GM12878 (cell line): ENCODE data around the gene TFCP2. TPM values are rescaled to one million over a fixed set of nuclear protein-coding genes. Genes with fewer than 3 reads are reported as not detected.

ENCODE experiments used
- ATAC-seq: fragments of 200-7000 bp; cut with Tn5 transposase; 3 replicates; pipeline ENCODE4 v1.9.1; 2020; ENCODE audit warnings: mild to moderate bottlenecking, moderate library complexity
- BruUV-seq: library from RNA; stranded (reverse); fragments of 400-500 nt; replicated peaks from 2 replicates; lab custom pipeline; 2021; lab: Mats Ljungman, UMichigan
- CTCF ChIA-PET: fragments of 300-600 bp; sonication (Branson Sonifier 250); formaldehyde crosslinking; extraction: SDS; loops from one replicate; lab custom pipeline; 2021; ENCODE audit warnings: inconsistent platforms; lab: Yijun Ruan, JAX
- POLR2A ChIA-PET: fragments of 350-600 bp; formaldehyde crosslinking; extraction: SDS; loops from one replicate; lab custom pipeline; 2021; ENCODE audit warnings: inconsistent platforms; lab: Charles Lee
- RAD21 ChIA-PET: fragments of 300-600 bp; sonication (Branson Sonifier 250); formaldehyde crosslinking; loops from one replicate; lab custom pipeline; 2023; ENCODE audit warnings: antibody characterized with exemption; ENCODE audit not compliant: unreplicated experiment; lab: Charles Lee
- SMC1A ChIA-PET: fragments of 300-600 bp; sonication (Branson Sonifier 250); formaldehyde crosslinking; loops from one replicate; lab custom pipeline; 2023; ENCODE audit not compliant: unreplicated experiment, uncharacterized antibody; lab: Charles Lee
- DNase-seq: peaks from one replicate; pipeline ENCODE4 v3.0.0-alpha.2; 2011; ENCODE audit warnings: low read depth, low spot score
- FAIRE-seq: peaks from 3 replicates; lab custom pipeline; 2011; peaks lifted over from hg19 to GRCh38; lab: Jason Lieb, UNC
- H2AFZ ChIP-seq: 2 replicates; pipeline ENCODE4 v1.6.0; 2011; ENCODE audit warnings: low read depth, low read length, control low read depth; ENCODE audit not compliant: control insufficient read depth
- H3K27ac ChIP-seq: 2 replicates; pipeline ENCODE4 v1.5.1; 2011; ENCODE audit warnings: control low read depth; ENCODE audit not compliant: control insufficient read depth, insufficient read depth
- H3K27me3 ChIP-seq, 2 experiments: replicated peaks in 1 of 2; 2 replicates each; pipeline versions ENCODE4 v1.6.0 to v1.6.1; 2011; ENCODE audit warnings: low read length in 1 of 2; ENCODE audit not compliant: control insufficient read depth in 2 of 2, insufficient read depth in 2 of 2
- H3K36me3 ChIP-seq, 2 experiments: 2 replicates each; pipeline ENCODE4 v1.5.1; 2011; ENCODE audit warnings: low read length in 1 of 2; ENCODE audit not compliant: control insufficient read depth in 2 of 2, insufficient read depth in 2 of 2
- H3K4me1 ChIP-seq: 2 replicates; pipeline ENCODE4 v1.6.1; 2011; ENCODE audit warnings: mild to moderate bottlenecking, low read length, moderate library complexity, mixed read lengths; ENCODE audit not compliant: control insufficient read depth, insufficient read depth
- H3K4me2 ChIP-seq: 2 replicates; pipeline ENCODE4 v1.6.0; 2011; ENCODE audit warnings: control low read depth; ENCODE audit not compliant: control insufficient read depth, insufficient read depth
- H3K4me3 ChIP-seq: fragments of 200-600 bp; sonication (generic); 2 replicates; pipeline ENCODE4 v1.5.1; 2016
- H3K79me2 ChIP-seq: 2 replicates; pipeline ENCODE4 v1.6.0; 2011; ENCODE audit warnings: low read length; ENCODE audit not compliant: control insufficient read depth, insufficient read depth
- H3K9ac ChIP-seq: 2 replicates; pipeline ENCODE4 v1.8.0; 2011; ENCODE audit warnings: low read length, control low read depth, mixed read lengths; ENCODE audit not compliant: control insufficient read depth, insufficient read depth
- H3K9me3 ChIP-seq: replicated peaks from 3 replicates; pipeline ENCODE4 v1.5.1; 2011; ENCODE audit warnings: mild to moderate bottlenecking, low read length; ENCODE audit not compliant: control insufficient read depth, insufficient read depth
- H4K20me1 ChIP-seq: 2 replicates; pipeline ENCODE4 v1.6.0; 2011; ENCODE audit not compliant: control insufficient read depth, insufficient read depth
- ATF3 ChIP-seq: IDR thresholded peaks from 2 replicates; pipeline ENCODE4 v1.6.1; 2011; ENCODE audit warnings: low read depth, mild to moderate bottlenecking, low read length, moderate library complexity, borderline replicate concordance; ENCODE audit errors: extremely low read depth
- CEBPZ ChIP-seq: fragments of 150-350 bp; IDR thresholded peaks from 2 replicates; pipeline ENCODE4 v1.6.1; 2016; ENCODE audit warnings: low read depth, low read length
- CREB1 ChIP-seq: IDR thresholded peaks from 2 replicates; pipeline ENCODE4 v1.6.1; 2012; ENCODE audit warnings: low read depth, mild to moderate bottlenecking, inconsistent platforms
- E2F8 ChIP-seq: fragments of 450-650 bp; IDR thresholded peaks from 2 replicates; pipeline ENCODE4 v1.6.1; 2018; ENCODE audit warnings: mild to moderate bottlenecking, low read depth, moderate library complexity; ENCODE audit not compliant: partially characterized antibody
- EP300 ChIP-seq, 2 experiments: fragments of 150-350 bp in 1 of 2; IDR thresholded peaks; 2 replicates each; pipeline ENCODE4 v1.6.1; 2011 to 2012; ENCODE audit warnings: low read depth in 2 of 2, low read length in 2 of 2, borderline replicate concordance in 1 of 2, improper control_type of control experiment in 1 of 2, inconsistent platforms in 1 of 2; ENCODE audit not compliant: control insufficient read depth in 1 of 2
- HSF1 ChIP-seq: fragments of 150-350 bp; IDR thresholded peaks from 2 replicates; pipeline ENCODE4 v1.6.1; 2014; ENCODE audit warnings: mild to moderate bottlenecking, low read depth, low read length
- NBN ChIP-seq: fragments of 450-650 bp; IDR thresholded peaks from 2 replicates; pipeline ENCODE4 v1.6.1; 2016
- NFIC ChIP-seq: IDR thresholded peaks from 2 replicates; pipeline ENCODE4 v1.6.1; 2012; ENCODE audit warnings: low read depth, mild to moderate bottlenecking, inconsistent platforms, low read length, moderate library complexity
- NFXL1 ChIP-seq: fragments of 450-650 bp; IDR thresholded peaks from 2 replicates; pipeline ENCODE4 v1.6.1; 2017; ENCODE audit warnings: antibody characterized with exemption, mild to moderate bottlenecking, borderline replicate concordance
- NFYB ChIP-seq: IDR thresholded peaks from 2 replicates; pipeline ENCODE4 v1.6.1; 2011; ENCODE audit warnings: low read depth, mild to moderate bottlenecking, low read length, improper control_type of control experiment, moderate library complexity; ENCODE audit not compliant: insufficient read depth
- PAX8 ChIP-seq: fragments of 450-650 bp; IDR thresholded peaks from 2 replicates; pipeline ENCODE4 v1.6.1; 2017; ENCODE audit warnings: mild to moderate bottlenecking, moderate library complexity
- SREBF2 ChIP-seq: IDR thresholded peaks from 2 replicates; pipeline ENCODE4 v1.6.1; 2012; ENCODE audit warnings: mild to moderate bottlenecking, low read length
- YY1 ChIP-seq: IDR thresholded peaks from 2 replicates; pipeline ENCODE4 v1.6.1; 2011; ENCODE audit warnings: low read depth, mild to moderate bottlenecking, low read length
- ZBTB33 ChIP-seq: fragments of 450-650 bp; IDR thresholded peaks from 2 replicates; pipeline ENCODE4 v1.6.1; 2017; ENCODE audit warnings: mild to moderate bottlenecking
- ZNF622 ChIP-seq: fragments of 450-650 bp; IDR thresholded peaks from 2 replicates; pipeline ENCODE4 v1.6.1; 2017; ENCODE audit warnings: mild to moderate bottlenecking, inconsistent platforms
- WGBS: methylation state at CpG from one replicate; pipeline ENCODE4 v1.1.6; 2016; ENCODE audit warnings: low lambda C conversion rate; ENCODE audit not compliant: insufficient replicate concordance, insufficient coverage; ENCODE audit errors: missing lambda C conversion rate; 5-methylcytosine and 5-hydroxymethylcytosine counted together
- in situ Hi-C: fragments of 300-500 bp; cut with MboI; formaldehyde crosslinking; loops from 9 replicates; pipeline ENCODE4 v1.14.3; 2018; ENCODE audit warnings: mixed read lengths
- intact Hi-C: fragments of 100-400 bp; cut with micrococcal nuclease; formaldehyde crosslinking; loops from one replicate; pipeline ENCODE4 v1.14.2; 2022; ENCODE audit not compliant: unreplicated experiment
- polyA plus RNA-seq, 11 experiments: library from polyadenylated mRNA; depleted of rRNA in 4 of 11; unstranded in 6 of 11; stranded (reverse) in 5 of 11; fragments of >200 nt; fragmentation: Nextera tagmentation in 4 of 11; fragmentation: Illumina TruSeq in 1 of 11; extraction: Ambion mirVana in 4 of 11; extraction: Trizol in 1 of 11; gene quantifications; 1 replicate in 1 of 11; 2 replicates in 10 of 11; pipeline versions ENCODE4 v1.2.1 to v1.2.3, GENCODE V29; 2011 to 2016; ENCODE audit warnings: inconsistent platforms in 2 of 11, missing spikeins in 2 of 11, low read depth in 1 of 11
- total RNA-seq, 4 experiments: library from RNA; depleted of rRNA in 3 of 4; stranded (reverse); fragments of >200 nt in 3 of 4; fragmentation: Illumina TruSeq in 1 of 4; extraction: Trizol in 1 of 4; gene quantifications; 2 replicates each; pipeline versions ENCODE4 v1.2.1 to v1.2.3, GENCODE V29; 2013 to 2021

TFCP2 gene
- total and polyA plus RNA-seq, 10 of the 15 experiments (the other 5 are each of a cell fraction or from before 2014, with no cell fraction given), result 5.8 to 29.7 (median 14.2) TPM

- no peaks in the 10 kb centered on the region for H3K9me3 ChIP-seq
- in situ Hi-C loops (no loop called here), intact Hi-C loops (no loop called here)
- ChIA-PET CTCF (no interaction called here), POLR2A (no interaction called here), RAD21 (no interaction called here), SMC1A (interaction anchor here (1.3 kb wide), 1 partner anchor 273 kb away, joined by 4 read pairs; no protein-coding TSS in a partner anchor)
- no peak overlapping the region for H2AFZ ChIP-seq
- no peak for DNase-seq
- no peak for ATAC-seq
- no peak overlapping the region for H3K27ac ChIP-seq
- no peak overlapping the region for H3K4me3 ChIP-seq
- 94% methylated on average over 7 of the region's 7 CpGs for WGBS
- H3K4me2 ChIP-seq, result no peak overlapping the region
- H3K4me1 ChIP-seq, result no peaks in the 10 kb centered on the region
- no peaks in the 10 kb centered on the region for H4K20me1 ChIP-seq
- FAIRE-seq, result no peak
- no peaks in the 10 kb centered on the region for H3K79me2 ChIP-seq
- no peak overlapping the region for H3K9ac ChIP-seq
- peaks cover 3 to 10% of the 10 kb centered on the region in 2 experiments for H3K36me3 ChIP-seq
- no peaks in the 10 kb centered on the region for H3K27me3 ChIP-seq
- BruUV-seq, result no TSS peak
- TF ChIP-seq HSF1 (no peak), NBN (no peak), PAX8 (no peak), CREB1 (no peak), SREBF2 (no peak), EP300 (IDR thresholded peaks at IDR 0.05; ENCODE audit: borderline replicate concordance in 1 of 2, control insufficient read depth in 1 of 2, low read depth in 2 of 2, low read length in 2 of 2) (no peak), YY1 (no peak), E2F8 (no peak), NFXL1 (no peak), NFIC (no peak), CEBPZ (no peak), ZNF622 (no peak), NFYB (no peak), ATF3 (no peak), ZBTB33 (no peak)
Observed at GRCh38 chr12:51067771-51068170, 105.2 kb downstream of the TFCP2 start.
